ENCODE data around the gene RPAP3. TPM values are rescaled to one million over a fixed set of nuclear protein-coding genes. Genes with fewer than 3 reads are reported as not detected.

Gene RPAP3
- total and polyA plus RNA-seq, 9 of the 15 experiments (the other 6 are each of a cell fraction or from before 2014, with no cell fraction given), result 40.0 to 92.1 (median 54.1) TPM

DNA sequence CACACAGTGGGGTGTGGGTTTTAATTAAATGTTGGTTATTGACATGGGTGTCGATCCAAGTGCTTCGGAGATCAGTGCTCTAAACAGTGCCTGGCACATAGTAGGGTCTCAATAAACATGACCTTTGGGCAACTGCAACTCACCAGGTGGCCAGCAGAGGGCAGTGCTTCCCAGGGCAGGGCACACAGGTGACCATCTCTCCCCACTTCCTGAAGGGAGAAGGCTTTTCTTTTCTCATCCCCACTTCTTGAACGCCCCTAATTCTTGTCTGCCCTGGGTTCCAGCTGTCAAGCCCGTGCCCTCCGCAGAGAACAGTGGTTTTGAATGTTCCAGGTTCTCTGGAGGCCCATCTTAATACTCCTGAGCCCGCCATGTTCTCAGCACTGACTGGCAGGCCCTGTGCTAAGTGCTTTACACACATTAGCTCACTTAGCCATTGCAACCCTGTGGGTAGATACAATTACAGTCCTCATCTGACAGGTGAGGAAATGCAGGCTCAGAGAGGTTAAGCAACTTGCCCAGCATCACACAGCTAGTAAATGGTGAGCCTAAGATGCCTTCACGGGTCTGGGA, 36.5 kb upstream of the RPAP3 start (continued):
- TF ChIP-seq, protein P1, sequence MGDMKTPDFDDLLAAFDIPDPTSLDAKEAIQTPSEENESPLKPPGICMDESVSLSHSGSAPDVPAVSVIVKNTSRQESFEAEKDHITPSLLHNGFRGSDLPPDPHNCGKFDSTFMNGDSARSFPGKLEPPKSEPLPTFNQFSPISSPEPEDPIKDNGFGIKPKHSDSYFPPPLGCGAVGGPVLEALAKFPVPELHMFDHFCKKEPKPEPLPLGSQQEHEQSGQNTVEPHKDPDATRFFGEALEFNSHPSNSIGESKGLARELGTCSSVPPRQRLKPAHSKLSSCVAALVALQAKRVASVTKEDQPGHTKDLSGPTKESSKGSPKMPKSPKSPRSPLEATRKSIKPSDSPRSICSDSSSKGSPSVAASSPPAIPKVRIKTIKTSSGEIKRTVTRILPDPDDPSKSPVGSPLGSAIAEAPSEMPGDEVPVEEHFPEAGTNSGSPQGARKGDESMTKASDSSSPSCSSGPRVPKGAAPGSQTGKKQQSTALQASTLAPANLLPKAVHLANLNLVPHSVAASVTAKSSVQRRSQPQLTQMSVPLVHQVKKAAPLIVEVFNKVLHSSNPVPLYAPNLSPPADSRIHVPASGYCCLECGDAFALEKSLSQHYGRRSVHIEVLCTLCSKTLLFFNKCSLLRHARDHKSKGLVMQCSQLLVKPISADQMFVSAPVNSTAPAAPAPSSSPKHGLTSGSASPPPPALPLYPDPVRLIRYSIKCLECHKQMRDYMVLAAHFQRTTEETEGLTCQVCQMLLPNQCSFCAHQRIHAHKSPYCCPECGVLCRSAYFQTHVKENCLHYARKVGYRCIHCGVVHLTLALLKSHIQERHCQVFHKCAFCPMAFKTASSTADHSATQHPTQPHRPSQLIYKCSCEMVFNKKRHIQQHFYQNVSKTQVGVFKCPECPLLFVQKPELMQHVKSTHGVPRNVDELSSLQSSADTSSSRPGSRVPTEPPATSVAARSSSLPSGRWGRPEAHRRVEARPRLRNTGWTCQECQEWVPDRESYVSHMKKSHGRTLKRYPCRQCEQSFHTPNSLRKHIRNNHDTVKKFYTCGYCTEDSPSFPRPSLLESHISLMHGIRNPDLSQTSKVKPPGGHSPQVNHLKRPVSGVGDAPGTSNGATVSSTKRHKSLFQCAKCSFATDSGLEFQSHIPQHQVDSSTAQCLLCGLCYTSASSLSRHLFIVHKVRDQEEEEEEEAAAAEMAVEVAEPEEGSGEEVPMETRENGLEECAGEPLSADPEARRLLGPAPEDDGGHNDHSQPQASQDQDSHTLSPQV (IDR thresholded peaks at IDR 0.05), result no peak
- TF ChIP-seq TSC22D4 (tag; IDR thresholded peaks at IDR 0.05) (no peak), MYNN (IDR thresholded peaks at IDR 0.05) (0 out of 2 replicates have a peak, but pooled peaks have one; percentile 37), MYNN (CRISPR knock-in tag; IDR thresholded peaks at IDR 0.05) (no peak), ZNF431 (CRISPR knock-in tag; IDR thresholded peaks at IDR 0.05) (no peak), ILK (tag; IDR thresholded peaks at IDR 0.05; ENCODE audit: borderline replicate concordance, low read depth) (no peak), CBFB (CRISPR knock-in tag; IDR thresholded peaks at IDR 0.05) (no peak), GABPA (tag; conservative IDR thresholded peaks at IDR 0.05; ENCODE audit: low read depth) (no peak), TCF7L2 (IDR thresholded peaks at IDR 0.05; ENCODE audit: low read depth, low read length) (no peak), ZNF175 (CRISPR knock-in tag; IDR thresholded peaks at IDR 0.05; ENCODE audit: low read depth) (no peak), ZZZ3 (IDR thresholded peaks at IDR 0.05) (no peak), ZNF23 (CRISPR knock-in tag; IDR thresholded peaks at IDR 0.05) (no peak), ZNF766 (CRISPR knock-in tag; conservative IDR thresholded peaks at IDR 0.05) (no peak), ZNF146 (CRISPR knock-in tag; IDR thresholded peaks at IDR 0.05; ENCODE audit: unreplicated experiment) (no peak), NFIX (CRISPR knock-in tag; IDR thresholded peaks at IDR 0.05; ENCODE audit: low read depth) (no peak)
- TF ChIP-seq, protein P2, sequence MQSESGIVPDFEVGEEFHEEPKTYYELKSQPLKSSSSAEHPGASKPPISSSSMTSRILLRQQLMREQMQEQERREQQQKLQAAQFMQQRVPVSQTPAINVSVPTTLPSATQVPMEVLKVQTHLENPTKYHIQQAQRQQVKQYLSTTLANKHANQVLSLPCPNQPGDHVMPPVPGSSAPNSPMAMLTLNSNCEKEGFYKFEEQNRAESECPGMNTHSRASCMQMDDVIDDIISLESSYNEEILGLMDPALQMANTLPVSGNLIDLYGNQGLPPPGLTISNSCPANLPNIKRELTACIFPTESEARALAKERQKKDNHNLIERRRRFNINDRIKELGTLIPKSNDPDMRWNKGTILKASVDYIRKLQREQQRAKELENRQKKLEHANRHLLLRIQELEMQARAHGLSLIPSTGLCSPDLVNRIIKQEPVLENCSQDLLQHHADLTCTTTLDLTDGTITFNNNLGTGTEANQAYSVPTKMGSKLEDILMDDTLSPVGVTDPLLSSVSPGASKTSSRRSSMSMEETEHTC (IDR thresholded peaks at IDR 0.05), result no peak
- TF ChIP-seq, protein P3, sequence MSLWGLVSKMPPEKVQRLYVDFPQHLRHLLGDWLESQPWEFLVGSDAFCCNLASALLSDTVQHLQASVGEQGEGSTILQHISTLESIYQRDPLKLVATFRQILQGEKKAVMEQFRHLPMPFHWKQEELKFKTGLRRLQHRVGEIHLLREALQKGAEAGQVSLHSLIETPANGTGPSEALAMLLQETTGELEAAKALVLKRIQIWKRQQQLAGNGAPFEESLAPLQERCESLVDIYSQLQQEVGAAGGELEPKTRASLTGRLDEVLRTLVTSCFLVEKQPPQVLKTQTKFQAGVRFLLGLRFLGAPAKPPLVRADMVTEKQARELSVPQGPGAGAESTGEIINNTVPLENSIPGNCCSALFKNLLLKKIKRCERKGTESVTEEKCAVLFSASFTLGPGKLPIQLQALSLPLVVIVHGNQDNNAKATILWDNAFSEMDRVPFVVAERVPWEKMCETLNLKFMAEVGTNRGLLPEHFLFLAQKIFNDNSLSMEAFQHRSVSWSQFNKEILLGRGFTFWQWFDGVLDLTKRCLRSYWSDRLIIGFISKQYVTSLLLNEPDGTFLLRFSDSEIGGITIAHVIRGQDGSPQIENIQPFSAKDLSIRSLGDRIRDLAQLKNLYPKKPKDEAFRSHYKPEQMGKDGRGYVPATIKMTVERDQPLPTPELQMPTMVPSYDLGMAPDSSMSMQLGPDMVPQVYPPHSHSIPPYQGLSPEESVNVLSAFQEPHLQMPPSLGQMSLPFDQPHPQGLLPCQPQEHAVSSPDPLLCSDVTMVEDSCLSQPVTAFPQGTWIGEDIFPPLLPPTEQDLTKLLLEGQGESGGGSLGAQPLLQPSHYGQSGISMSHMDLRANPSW (CRISPR knock-in tag; IDR thresholded peaks at IDR 0.05), result no peak
- TF ChIP-seq, protein P4, sequence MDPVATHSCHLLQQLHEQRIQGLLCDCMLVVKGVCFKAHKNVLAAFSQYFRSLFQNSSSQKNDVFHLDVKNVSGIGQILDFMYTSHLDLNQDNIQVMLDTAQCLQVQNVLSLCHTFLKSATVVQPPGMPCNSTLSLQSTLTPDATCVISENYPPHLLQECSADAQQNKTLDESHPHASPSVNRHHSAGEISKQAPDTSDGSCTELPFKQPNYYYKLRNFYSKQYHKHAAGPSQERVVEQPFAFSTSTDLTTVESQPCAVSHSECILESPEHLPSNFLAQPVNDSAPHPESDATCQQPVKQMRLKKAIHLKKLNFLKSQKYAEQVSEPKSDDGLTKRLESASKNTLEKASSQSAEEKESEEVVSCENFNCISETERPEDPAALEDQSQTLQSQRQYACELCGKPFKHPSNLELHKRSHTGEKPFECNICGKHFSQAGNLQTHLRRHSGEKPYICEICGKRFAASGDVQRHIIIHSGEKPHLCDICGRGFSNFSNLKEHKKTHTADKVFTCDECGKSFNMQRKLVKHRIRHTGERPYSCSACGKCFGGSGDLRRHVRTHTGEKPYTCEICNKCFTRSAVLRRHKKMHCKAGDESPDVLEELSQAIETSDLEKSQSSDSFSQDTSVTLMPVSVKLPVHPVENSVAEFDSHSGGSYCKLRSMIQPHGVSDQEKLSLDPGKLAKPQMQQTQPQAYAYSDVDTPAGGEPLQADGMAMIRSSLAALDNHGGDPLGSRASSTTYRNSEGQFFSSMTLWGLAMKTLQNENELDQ (CRISPR knock-in tag; IDR thresholded peaks at IDR 0.05; ENCODE audit: borderline replicate concordance), result no peak

Measured in K562 (cell line).